GM13977 (cell line): Measurements from ENCODE around the gene C5AR2.
"Not testable (repeated sequence)": the region's sequence is repeated elsewhere in the genome, so short reads cannot be mapped to it uniquely, and the experiment has no call there.

Experiments
- DNase-seq: peaks from one replicate; pipeline ENCODE4 v3.0.0; 2012; ENCODE audit warnings: low spot score
- in situ Hi-C: fragments of 300-500 bp; cut with MboI; formaldehyde crosslinking; loops from one replicate; pipeline ENCODE4 v1.12.0; 2022; ENCODE audit warnings: low sequenced_read_pairs, low pct_unique_long_range_greater_than_20kb, mixed read lengths, inconsistent platforms; ENCODE audit not compliant: unreplicated experiment
- TF ChIP-seq, protein P1 (sequence below): IDR thresholded peaks from 2 replicates; pipeline ENCODE4 v1.5.1; 2012; ENCODE audit warnings: mild to moderate bottlenecking, control low read depth; ENCODE audit not compliant: insufficient read depth; ENCODE audit errors: extremely low read depth, missing control alignments

Gene C5AR2

GRCh38 chr19:47357788-47358680 lies 26.1 kb downstream of the C5AR2 start:
- DNase-seq: no peak
- TF ChIP-seq, protein P1, sequence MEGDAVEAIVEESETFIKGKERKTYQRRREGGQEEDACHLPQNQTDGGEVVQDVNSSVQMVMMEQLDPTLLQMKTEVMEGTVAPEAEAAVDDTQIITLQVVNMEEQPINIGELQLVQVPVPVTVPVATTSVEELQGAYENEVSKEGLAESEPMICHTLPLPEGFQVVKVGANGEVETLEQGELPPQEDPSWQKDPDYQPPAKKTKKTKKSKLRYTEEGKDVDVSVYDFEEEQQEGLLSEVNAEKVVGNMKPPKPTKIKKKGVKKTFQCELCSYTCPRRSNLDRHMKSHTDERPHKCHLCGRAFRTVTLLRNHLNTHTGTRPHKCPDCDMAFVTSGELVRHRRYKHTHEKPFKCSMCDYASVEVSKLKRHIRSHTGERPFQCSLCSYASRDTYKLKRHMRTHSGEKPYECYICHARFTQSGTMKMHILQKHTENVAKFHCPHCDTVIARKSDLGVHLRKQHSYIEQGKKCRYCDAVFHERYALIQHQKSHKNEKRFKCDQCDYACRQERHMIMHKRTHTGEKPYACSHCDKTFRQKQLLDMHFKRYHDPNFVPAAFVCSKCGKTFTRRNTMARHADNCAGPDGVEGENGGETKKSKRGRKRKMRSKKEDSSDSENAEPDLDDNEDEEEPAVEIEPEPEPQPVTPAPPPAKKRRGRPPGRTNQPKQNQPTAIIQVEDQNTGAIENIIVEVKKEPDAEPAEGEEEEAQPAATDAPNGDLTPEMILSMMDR: peak; percentile 27
- in situ Hi-C loops: no loop called here

DNA sequence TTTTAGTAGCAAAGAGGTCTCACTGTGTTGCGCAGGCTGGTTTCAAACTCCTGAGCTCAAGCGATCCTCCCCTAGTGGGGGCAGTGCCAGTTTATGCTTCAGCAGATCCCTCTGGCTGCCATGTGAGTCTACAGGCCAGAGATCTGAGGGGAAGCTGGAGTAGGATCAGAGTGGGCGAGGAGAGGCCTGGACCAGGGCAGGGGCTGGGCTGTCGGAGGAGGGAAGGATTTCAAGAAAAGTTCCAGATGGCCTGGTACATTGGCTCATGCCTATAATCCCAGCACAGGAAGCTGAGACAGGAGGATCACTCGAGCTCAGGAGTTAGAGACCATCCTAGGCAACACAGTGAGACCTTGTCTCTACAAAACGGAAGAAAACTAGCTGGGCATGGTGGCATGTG lies 27.0 kb downstream of the C5AR2 start:
- in situ Hi-C loops: no loop called here
- TF ChIP-seq, protein P1: no peak
- DNase-seq: no peak

- TF ChIP-seq, protein P1: no peak
- in situ Hi-C loops: no loop called here
- no peak for DNase-seq
Observed at GRCh38 chr19:47362321-47362720, 30.3 kb downstream of the C5AR2 start.

GRCh38 chr19:47363758-47364531 lies 32.0 kb downstream of the C5AR2 start:
- in situ Hi-C loops: no loop called here
- DNase-seq: no peak
- TF ChIP-seq, protein P1: no peak

DNA sequence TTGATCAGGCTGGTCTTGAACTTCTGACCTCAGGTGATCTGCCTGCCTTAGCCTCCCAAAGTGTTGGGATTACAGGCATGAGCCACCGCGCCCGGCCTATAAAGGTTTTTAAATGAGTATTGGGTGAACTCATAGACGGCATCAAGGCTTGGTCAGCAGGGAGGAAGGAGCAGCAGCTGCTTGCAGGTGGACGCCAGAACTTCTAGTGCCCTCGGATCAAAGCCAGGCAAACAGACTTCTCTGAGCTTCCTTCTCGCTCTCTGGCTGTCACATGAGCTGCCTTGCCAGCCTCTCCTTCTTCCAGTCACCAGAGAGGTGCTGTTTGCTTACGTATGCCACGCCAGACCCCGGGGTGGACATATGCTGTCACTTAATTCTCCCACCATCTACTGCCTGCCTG lies 33.5 kb downstream of the C5AR2 start:
- in situ Hi-C loops: not testable (repeated sequence)

DNA sequence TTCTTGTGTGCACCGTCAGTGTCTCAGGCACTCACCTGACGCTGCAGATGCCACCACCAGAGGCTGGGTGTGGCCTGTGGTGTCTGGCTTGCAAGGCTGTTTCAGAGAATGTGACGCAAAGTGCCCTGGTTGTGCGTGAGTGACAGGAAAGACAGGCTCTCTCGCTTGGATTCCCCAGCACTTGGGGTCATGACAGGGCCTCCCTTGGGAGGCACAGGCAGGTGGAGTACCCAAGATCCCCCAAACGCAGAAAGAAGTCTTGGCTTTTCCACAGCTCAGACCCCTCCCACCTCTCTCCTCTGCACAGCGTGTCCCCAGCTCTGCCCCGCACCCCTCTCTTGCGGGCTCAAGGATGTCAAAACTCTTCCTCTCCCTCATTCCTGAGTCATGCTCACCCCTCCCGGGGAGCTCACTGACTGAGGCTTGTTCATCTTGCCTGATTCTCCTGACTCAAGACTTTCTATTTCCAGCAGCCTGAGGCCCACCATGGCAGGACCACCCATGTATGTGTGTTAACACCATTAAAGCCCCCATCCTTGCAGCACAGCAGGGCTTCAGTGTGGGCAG lies 38.2 kb downstream of the C5AR2 start:
- TF ChIP-seq, protein P1: no peak
- in situ Hi-C loops: no loop called here
- DNase-seq: no peak

More for the DNA sequence above, 33.5 kb downstream of the C5AR2 start:
- not testable (repeated sequence) for DNase-seq
